WTC11 (cell line): ENCODE measurements around the gene GPR149.

Experiments
- CTCF ChIP-seq: fragments of 200-600 bp; IDR thresholded peaks from 2 replicates; pipeline ENCODE4 v1.8.0; 2022; ENCODE audit warnings: antibody characterized with exemption
- RELA ChIP-seq: sonication (generic); formaldehyde crosslinking; IDR thresholded peaks from 2 replicates; pipeline ENCODE4 v1.8.1; 2022; ENCODE audit warnings: missing genetic modification reagents, mild to moderate bottlenecking, borderline replicate concordance
- RORB ChIP-seq: fragments of 250-450 bp; sonication (Bioruptor Pico); IDR thresholded peaks from 2 replicates; pipeline ENCODE4 v1.9.0; 2021; ENCODE audit warnings: mild to moderate bottlenecking
- SP1 ChIP-seq: sonication (generic); formaldehyde crosslinking; conservative IDR thresholded peaks from 2 replicates; pipeline ENCODE4 v1.8.1; 2022; ENCODE audit warnings: missing genetic modification reagents
- TP53 ChIP-seq: sonication (generic); formaldehyde crosslinking; IDR thresholded peaks from 2 replicates; pipeline ENCODE4 v1.8.1; 2023; ENCODE audit warnings: mild to moderate bottlenecking, missing genetic modification reagents
- USF1 ChIP-seq: sonication (generic); formaldehyde crosslinking; IDR thresholded peaks from 2 replicates; pipeline ENCODE4 v1.8.0; 2022; ENCODE audit warnings: mild to moderate bottlenecking, missing genetic modification reagents

- TF ChIP-seq TP53 (CRISPR knock-in tag) (no peak), RELA (CRISPR knock-in tag) (no peak), CTCF (no peak), SP1 (CRISPR knock-in tag) (no peak), RORB (CRISPR knock-in tag) (no peak), USF1 (CRISPR knock-in tag) (no peak)
These were observed 119.2 kb downstream of the GPR149 start for GRCh38 chr3:154310840-154311239.
